Liver (tissue), 3 donors: ENCODE data around the gene ALMS1.

Source experiments
- CTCF ChIP-seq: fragments of 150-350 bp; IDR thresholded peaks from 2 replicates; pipeline ENCODE4 v1.5.1; 2017; ENCODE audit warnings: improper control_type of control experiment, low read depth, low read length; ENCODE audit not compliant: missing input control
- GABPA ChIP-seq, 2 donors: IDR thresholded peaks in 1 of 2; conservative IDR thresholded peaks in 1 of 2; 2 replicates each; pipeline ENCODE4 v1.6.1; 2016; ENCODE audit warnings: antibody characterized with exemption in 2 of 2, mild to moderate bottlenecking in 1 of 2, moderate library complexity in 1 of 2
- JUND ChIP-seq, 2 donors: IDR thresholded peaks; 2 replicates each; pipeline ENCODE4 v1.6.1; 2016; ENCODE audit warnings: antibody characterized with exemption in 2 of 2
- MAX ChIP-seq: IDR thresholded peaks from 2 replicates; pipeline ENCODE4 v1.6.1; 2016; ENCODE audit warnings: antibody characterized with exemption
- RAD21 ChIP-seq, 2 donors: IDR thresholded peaks; 2 replicates each; pipeline ENCODE4 v1.6.1; 2016; ENCODE audit warnings: antibody characterized with exemption in 2 of 2, mild to moderate bottlenecking in 2 of 2
- donor health status: healthy.
- donor health status: healthy.

- TF ChIP-seq CTCF (no peak), MAX (no peak), JUND (IDR thresholded peaks at IDR 0.05) (no peak), RAD21 (IDR thresholded peaks at IDR 0.05) (no peak), GABPA (IDR thresholded peaks at IDR 0.05 in 1 of 2, conservative IDR thresholded peaks at IDR 0.05 in 1 of 2) (no peak)
These were observed 22.6 kb downstream of the ALMS1 start for GRCh38 chr2:73408198-73408597.
